Measurements from ENCODE around the gene SPTBN1. TPM values are rescaled to one million over a fixed set of nuclear protein-coding genes. Genes with fewer than 3 reads are reported as not detected.
"Not testable (repeated sequence)": the region's sequence is repeated elsewhere in the genome, so short reads cannot be mapped to it uniquely, and the experiment has no call there.

The SPTBN1 gene
- polyA plus RNA-seq, 4 donors = 236 to 293 (median 257) TPM

- DNase-seq (ENCODE audit: low read depth in 4 of 4, low spot score in 3 of 4) = no peak
Observed at GRCh38 chr2:54497763-54498680, 41.9 kb downstream of the SPTBN1 start.

- peak in 3 of 4 donors; percentile 38 to 66 (median 51) for DNase-seq (ENCODE audit: low read depth in 4 of 4, low spot score in 3 of 4)
Observed at GRCh38 chr2:54499661-54500060, 43.5 kb downstream of the SPTBN1 start.

- DNase-seq (ENCODE audit: low read depth in 4 of 4, low spot score in 3 of 4) = no peak
Observed at GRCh38 chr2:54500404-54501205, 44.5 kb downstream of the SPTBN1 start.

- DNase-seq (ENCODE audit: low read depth in 4 of 4, low spot score in 3 of 4) = no peak
Observed at GRCh38 chr2:54502731-54503130, 46.6 kb downstream of the SPTBN1 start.

GRCh38 chr2:54503192-54503591 lies 47.1 kb downstream of the SPTBN1 start:
- no peak for DNase-seq (ENCODE audit: low read depth in 4 of 4, low spot score in 3 of 4)

- no peak for DNase-seq (ENCODE audit: low read depth in 4 of 4, low spot score in 3 of 4)
Observed at GRCh38 chr2:54503828-54504227, 47.7 kb downstream of the SPTBN1 start.

- no peak for DNase-seq (ENCODE audit: low read depth in 4 of 4, low spot score in 3 of 4)
Observed at GRCh38 chr2:54504866-54505265, 48.7 kb downstream of the SPTBN1 start.

GRCh38 chr2:54508541-54508940 lies 52.4 kb downstream of the SPTBN1 start:
- DNase-seq (ENCODE audit: low read depth in 4 of 4, low spot score in 3 of 4) = no peak

GRCh38 chr2:54509043-54509442 lies 52.9 kb downstream of the SPTBN1 start:
- DNase-seq (ENCODE audit: low read depth in 4 of 4, low spot score in 3 of 4) = not testable (repeated sequence)

GRCh38 chr2:54510916-54511315 lies 54.8 kb downstream of the SPTBN1 start:
- no peak for DNase-seq (ENCODE audit: low read depth in 4 of 4, low spot score in 3 of 4)

GRCh38 chr2:54512183-54512582 lies 56.1 kb downstream of the SPTBN1 start:
- DNase-seq (ENCODE audit: low read depth in 4 of 4, low spot score in 3 of 4) = no peak

- no peak for DNase-seq (ENCODE audit: low read depth in 4 of 4, low spot score in 3 of 4)
Observed at GRCh38 chr2:54512663-54513362, 56.7 kb downstream of the SPTBN1 start.

- no peak for DNase-seq (ENCODE audit: low read depth in 4 of 4, low spot score in 3 of 4)
Observed at GRCh38 chr2:54513363-54513715, 57.2 kb downstream of the SPTBN1 start.

- no peak for DNase-seq (ENCODE audit: low read depth in 4 of 4, low spot score in 3 of 4)
Observed at GRCh38 chr2:54514822-54515569, 58.9 kb downstream of the SPTBN1 start.

GRCh38 chr2:54516842-54517241 lies 60.7 kb downstream of the SPTBN1 start:
- no peak for DNase-seq (ENCODE audit: low read depth in 4 of 4, low spot score in 3 of 4)

GRCh38 chr2:54518016-54518415 lies 61.9 kb downstream of the SPTBN1 start:
- not testable (repeated sequence) for DNase-seq (ENCODE audit: low read depth in 4 of 4, low spot score in 3 of 4)

GRCh38 chr2:54518430-54518829 lies 62.3 kb downstream of the SPTBN1 start:
- DNase-seq (ENCODE audit: low read depth in 4 of 4, low spot score in 3 of 4) = no peak

- no peak for DNase-seq (ENCODE audit: low read depth in 4 of 4, low spot score in 3 of 4)
Observed at GRCh38 chr2:54519841-54520459, 63.8 kb downstream of the SPTBN1 start.

- DNase-seq (ENCODE audit: low read depth in 4 of 4, low spot score in 3 of 4) = no peak
Observed at GRCh38 chr2:54520687-54521086, 64.6 kb downstream of the SPTBN1 start.

Data from left renal pelvis (tissue), 4 donors.